Measurements from ENCODE around the gene FGF8. TPM values are rescaled to one million over a fixed set of nuclear protein-coding genes. Genes with fewer than 3 reads are reported as not detected.

Gene FGF8
- total and polyA plus RNA-seq, 9 of the 15 experiments (the other 6 are each of a cell fraction or from before 2014, with no cell fraction given): 0.13 to 0.82 (median 0.37) TPM; not detected in 5

- TF ChIP-seq ELK3 (CRISPR knock-in tag; IDR thresholded peaks at IDR 0.05) (no peak), KLF16 (IDR thresholded peaks at IDR 0.05) (peak; percentile 100), HMG20A (CRISPR knock-in tag; conservative IDR thresholded peaks at IDR 0.05) (no peak), POLR2B (IDR thresholded peaks at IDR 0.05; ENCODE audit: low read depth, partially characterized antibody) (peak; percentile 94), MEIS2 (IDR thresholded peaks at IDR 0.05; ENCODE audit: partially characterized antibody) (peak; percentile 61), PCBP2 (IDR thresholded peaks at IDR 0.05; ENCODE audit: low read depth, low read length, poor library complexity, severe bottlenecking) (no peak), TAF15 (IDR thresholded peaks at IDR 0.05; ENCODE audit: low read depth, low read length) (no peak), E2F8 (IDR thresholded peaks at IDR 0.05; ENCODE audit: low read depth, partially characterized antibody) (no peak), ZBTB11 (CRISPR knock-in tag; IDR thresholded peaks at IDR 0.05) (peak in 1 of 3 experiments; percentile 52; a peak in 1 of 6 replicates), FOXP4 (CRISPR knock-in tag; IDR thresholded peaks at IDR 0.05; ENCODE audit: borderline replicate concordance) (0 out of 2 replicates have a peak, but pooled peaks have one; percentile 46), ZNF583 (CRISPR knock-in tag; IDR thresholded peaks at IDR 0.05) (no peak), PHF21A (IDR thresholded peaks at IDR 0.05; ENCODE audit: borderline replicate concordance, low read depth) (no peak), MBD2 (IDR thresholded peaks at IDR 0.05; ENCODE audit: borderline replicate concordance, low read depth) (peak; percentile 97), HCFC1 (IDR thresholded peaks at IDR 0.05; ENCODE audit: low read depth, low read length) (no peak), ELF4 (CRISPR knock-in tag; IDR thresholded peaks at IDR 0.05) (no peak), PHB2 (IDR thresholded peaks at IDR 0.05; ENCODE audit: low read depth) (no peak), EGR1 (conservative IDR thresholded peaks at IDR 0.05) (peak; percentile 66), U2AF2 (optimal IDR thresholded peaks at IDR 0.05; ENCODE audit: low read depth, low read length) (no peak)
Observed at GRCh38 chr10:101818119-101818871, 42.4 kb upstream of the FGF8 start, which contains the start of gene OGA (continued).

All from K562 (cell line).